GM20431 (cell line): ENCODE measurements around the gene PIK3CD.
"Not testable (repeated sequence)": the region's sequence is repeated elsewhere in the genome, so short reads cannot be mapped to it uniquely, and the experiment has no call there.

Experiments
- in situ Hi-C: fragments of 300-500 bp; cut with MseI, MboI; formaldehyde crosslinking; loops from one replicate; pipeline ENCODE4 v1.15.0; 2020; ENCODE audit warnings: low sequenced_read_pairs; ENCODE audit not compliant: unreplicated experiment

PIK3CD gene

DNA sequence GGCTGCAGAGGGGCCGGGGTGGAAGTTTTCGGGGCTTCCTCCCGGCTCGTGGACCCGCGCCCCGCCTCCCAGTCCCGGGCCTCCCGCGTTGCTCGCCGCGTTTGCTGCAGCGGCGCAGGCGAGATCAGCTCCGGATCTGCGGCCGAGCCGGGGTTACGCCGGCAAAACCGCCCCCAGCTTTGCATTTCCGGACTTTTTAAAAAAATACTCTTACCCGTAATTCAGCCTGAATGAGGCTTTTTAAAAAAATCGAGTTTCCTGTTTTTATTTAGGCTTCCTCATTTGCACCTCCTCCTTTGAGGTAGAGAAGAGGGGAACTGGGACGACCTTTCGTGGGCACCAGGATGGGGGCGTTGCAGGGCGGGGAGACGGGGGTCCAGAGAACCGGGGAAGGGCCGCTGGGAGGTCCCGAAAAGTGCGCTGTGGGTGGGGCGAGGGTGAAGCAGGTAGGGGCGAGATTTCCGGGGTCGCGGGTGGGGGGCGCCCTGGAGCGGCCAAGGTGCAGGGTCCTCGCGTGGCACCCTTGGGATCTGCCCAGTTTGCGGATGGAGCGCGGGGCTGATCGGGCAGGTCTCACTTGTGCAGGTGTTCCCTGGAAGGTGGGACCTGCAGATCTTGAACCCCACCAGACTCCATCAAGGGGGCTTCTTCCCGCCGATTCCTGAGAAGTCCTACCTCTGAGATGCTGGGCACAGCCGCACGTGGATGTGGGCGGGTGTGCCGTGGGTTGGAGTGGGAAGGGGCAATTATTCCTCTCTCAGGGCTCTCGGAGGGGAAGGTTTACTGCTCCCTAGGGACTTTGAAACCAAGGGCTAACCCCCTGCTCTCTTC lies 1.1 kb downstream of the PIK3CD start:
- in situ Hi-C loops, result no loop called here

GRCh38 chr1:9653210-9653490 lies 1.6 kb downstream of the PIK3CD start:
- in situ Hi-C loops, result no loop called here

DNA sequence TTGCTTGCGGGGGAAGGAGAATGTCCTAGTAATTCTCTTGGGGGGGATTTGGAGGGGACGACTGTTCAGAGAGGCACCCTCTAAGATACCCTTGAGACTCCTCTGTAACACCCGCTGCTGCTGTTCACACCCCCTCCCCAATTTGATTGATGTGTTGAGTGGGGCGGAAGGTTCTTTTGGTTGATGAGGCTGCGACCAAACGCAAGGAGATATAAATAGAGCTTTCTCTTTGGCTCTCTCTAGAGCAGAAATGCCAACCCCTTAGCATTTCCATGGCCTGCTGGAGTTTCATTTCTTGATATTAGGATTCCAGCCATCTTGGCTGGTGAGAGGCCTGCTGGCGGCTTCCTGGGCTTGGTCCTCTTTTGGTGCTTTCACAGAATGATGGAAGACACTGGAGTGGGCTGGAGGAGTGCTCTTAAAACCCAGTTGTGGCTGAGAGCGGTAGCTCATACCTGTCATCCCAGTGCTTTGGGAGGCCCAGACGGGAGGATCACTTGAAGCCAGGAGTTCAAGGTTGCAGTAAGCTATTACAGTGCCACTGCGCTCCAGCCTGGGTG lies 2.0 kb downstream of the PIK3CD start:
- in situ Hi-C loops, result no loop called here

DNA sequence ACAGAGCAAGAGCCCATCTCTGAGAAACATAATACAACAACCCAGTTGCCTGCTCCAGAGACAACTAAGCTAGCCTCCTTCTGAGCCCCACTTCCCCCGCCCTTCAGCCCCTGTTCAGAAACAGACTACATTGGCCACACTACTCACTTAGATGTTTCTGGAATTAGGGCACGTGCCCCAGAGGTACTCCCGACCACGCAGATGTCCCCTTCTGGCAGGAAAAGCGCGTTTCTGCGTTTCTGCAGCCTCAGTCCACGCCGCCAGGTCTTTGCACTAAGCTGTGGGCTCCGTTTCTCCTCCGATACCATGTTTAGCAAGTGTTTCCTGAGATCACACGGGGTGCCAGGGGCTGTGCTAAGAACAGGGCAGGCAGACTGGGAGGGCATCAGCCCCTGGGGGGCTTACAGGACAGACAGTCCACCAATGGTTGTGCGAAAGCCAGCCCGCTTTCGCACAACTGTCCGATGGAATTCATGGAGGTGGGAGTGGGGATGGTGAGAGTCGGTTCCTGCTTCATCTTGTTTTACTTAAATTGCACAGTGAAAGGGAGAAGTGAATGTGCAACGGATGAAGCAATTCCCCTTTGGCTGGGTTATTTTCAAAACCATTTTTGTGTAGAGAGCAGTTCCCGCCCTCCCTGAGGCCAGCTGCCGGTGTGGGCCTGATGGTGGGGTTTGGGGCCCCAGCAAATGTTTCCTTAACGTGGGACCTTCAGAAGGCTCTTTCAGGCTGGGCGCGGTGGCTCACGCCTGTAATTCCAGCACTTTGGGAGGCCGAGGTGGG lies 2.7 kb downstream of the PIK3CD start:
- in situ Hi-C loops, result no loop called here

DNA sequence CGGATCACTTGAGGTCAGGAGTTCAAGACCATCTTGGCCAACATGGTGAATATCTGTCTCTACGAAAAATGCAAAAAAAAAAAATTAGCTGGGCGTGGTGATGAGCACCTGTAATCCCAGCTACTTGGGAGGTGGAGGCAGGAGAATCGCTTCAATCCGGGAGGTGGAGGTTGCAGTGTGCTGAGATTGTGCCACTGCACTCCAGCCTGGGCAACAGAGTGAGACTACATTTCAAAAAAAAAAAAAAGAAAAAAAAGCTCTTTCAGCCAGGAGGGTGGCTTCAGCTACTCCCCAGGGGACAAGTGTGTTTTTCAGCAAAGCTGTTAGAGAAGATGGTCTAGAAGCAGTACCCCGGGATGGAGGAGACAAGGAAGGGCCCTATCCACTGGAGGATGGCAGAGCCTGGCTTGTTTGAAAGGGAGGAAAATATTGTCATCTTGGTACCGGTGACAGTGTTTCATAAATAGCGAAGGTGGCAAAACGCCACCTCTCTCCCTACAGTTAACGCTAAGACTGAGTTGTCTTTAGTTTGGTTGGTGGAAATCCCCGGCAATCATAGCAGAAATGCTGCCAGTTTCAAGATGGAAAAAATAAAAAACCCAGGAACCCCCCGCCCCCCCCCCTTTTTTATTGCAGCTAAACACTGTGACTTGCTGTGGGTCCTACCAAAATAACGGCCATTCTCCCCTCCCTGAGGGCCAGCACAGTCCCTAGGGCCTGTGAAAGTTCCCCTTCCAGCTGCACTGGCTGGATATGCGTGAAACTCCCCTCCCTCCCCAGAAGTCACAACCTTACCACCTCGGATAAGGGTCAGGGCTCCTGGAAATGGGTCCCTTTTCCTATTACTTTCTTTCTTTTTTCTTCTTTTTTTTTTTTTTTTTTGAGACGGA lies 3.5 kb downstream of the PIK3CD start:
- in situ Hi-C loops, result no loop called here

- in situ Hi-C loops, result no loop called here
Measured at GRCh38 chr1:9655836-9656235, 4.3 kb downstream of the PIK3CD start.

GRCh38 chr1:9657521-9658032 lies 6.0 kb downstream of the PIK3CD start:
- in situ Hi-C loops, result no loop called here

DNA sequence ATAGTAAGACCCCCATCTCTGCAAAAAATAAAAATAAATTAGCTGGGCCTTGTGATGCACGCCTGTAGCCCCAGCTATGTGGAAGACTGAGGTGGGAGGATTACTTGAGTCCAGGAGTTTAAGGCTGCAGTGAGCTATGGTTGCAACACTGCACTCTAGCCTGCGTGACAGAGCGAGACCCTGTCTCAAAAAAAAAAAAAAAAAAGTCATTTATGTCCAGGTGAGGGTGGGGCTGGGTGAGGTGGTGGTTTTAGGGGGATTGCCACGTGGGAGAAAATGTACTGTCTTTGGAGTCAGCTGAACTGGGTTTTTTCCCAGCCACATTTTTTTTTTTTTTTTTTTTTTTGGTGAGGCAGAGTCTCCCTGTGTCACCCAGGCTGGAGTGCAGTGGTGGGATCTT lies 6.7 kb downstream of the PIK3CD start:
- in situ Hi-C loops, result no loop called here

DNA sequence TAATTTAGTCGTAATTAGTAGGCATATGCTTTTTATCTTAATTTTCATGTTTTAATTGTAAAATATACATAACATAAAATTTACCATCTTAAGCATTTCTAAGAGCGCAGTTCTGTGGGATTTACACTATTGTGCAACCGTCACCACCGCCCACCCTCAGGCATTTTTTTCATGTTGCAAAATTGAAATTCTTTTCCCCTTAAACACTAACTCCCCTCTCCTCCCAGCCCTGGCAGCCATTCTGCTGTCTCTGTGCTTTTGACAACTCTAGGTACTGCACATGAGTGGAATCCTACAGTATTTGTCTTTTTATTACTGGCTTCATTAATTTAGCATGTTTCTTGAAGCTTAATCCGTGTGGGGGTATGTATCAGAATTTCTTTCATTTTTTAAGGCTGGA lies 7.8 kb downstream of the PIK3CD start:
- in situ Hi-C loops, result no loop called here

DNA sequence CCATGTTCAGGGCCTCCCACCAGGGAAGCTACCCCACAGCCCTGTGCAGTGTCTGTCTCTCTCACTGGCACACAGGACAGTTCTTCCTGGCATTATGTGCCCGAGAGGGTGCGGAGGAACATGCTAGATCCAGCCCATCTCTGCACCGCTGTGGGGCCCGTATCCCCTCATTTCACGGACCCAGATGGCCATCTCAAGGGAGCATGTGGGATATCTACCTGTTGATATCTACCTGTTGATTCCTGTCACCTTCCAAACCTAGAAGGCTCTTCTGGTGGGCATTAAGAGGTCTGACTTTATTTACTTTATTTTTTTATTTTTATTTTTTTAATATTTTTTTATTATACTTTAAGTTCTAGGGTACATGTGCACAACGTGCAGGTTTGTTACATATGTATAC lies 11.7 kb downstream of the PIK3CD start:
- in situ Hi-C loops, result no loop called here

- in situ Hi-C loops, result no loop called here
Measured at GRCh38 chr1:9665193-9665592, 13.7 kb downstream of the PIK3CD start.

- in situ Hi-C loops, result no loop called here
Measured at GRCh38 chr1:9668080-9668479, 16.5 kb downstream of the PIK3CD start.

DNA sequence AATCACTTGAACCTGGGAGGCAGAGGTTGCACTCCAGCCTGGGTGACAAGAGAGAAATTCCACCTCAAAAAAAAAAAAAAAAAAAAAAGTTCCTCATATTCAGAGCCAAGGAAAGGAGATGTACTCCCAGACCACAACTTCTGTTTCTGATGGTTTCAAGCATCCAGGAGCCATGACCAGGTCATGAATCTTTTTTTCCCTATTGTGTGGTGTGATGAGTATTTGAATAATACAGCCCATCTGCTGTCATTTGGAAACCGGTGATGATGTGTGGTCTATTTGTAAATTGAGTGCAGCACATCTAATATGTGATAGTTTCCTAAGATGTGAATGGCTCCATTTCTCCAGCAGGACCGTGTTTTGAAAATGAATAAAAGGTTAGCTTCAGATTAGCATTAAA lies 18.6 kb downstream of the PIK3CD start:
- in situ Hi-C loops, result no loop called here

- in situ Hi-C loops, result no loop called here
Measured at GRCh38 chr1:9671377-9672140, 20.0 kb downstream of the PIK3CD start.

- in situ Hi-C loops, result no loop called here
Measured at GRCh38 chr1:9672444-9672843, 20.9 kb downstream of the PIK3CD start.

DNA sequence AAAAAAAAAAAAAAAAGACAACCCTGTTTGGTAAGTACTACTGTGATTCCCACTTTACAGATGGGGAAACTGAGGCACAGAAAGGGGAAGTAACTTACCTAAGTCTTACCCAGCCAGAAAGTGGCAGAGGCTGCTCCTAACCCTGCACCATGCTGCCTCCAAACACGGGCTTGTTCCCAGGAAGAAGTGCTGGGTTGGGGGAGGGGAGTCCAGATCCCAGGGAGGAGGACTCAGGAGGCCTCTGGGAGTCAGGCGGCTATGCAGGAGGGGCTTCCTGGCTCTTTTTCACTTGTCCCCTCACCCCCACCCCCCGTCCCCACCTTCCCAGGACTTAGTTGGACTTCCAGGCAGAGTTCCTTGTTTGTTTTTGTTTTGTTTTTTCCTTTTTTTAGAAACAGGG lies 23.9 kb downstream of the PIK3CD start:
- in situ Hi-C loops, result no loop called here

DNA sequence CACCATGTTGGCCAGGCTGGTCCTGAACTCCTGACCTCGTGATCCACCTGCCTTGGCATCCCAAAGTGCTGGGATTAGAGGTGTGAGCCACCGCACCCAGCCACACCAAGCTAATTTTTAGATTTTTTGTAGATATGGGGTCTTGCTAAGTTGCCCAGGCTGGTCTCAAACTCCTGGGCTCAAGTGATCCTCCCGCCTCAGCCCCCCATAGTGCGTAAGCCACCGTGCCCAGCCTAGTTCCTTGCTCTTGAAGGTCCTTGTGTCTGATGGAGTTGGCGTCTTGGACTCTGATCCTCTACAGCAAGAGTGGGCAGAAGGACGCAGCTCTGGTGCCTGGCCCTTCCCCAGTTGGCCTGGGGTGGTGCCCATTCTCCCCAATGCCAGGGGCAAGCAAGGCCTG lies 24.6 kb downstream of the PIK3CD start:
- in situ Hi-C loops, result not testable (repeated sequence)

GRCh38 chr1:9676815-9677393 lies 25.4 kb downstream of the PIK3CD start:
- in situ Hi-C loops, result no loop called here

DNA sequence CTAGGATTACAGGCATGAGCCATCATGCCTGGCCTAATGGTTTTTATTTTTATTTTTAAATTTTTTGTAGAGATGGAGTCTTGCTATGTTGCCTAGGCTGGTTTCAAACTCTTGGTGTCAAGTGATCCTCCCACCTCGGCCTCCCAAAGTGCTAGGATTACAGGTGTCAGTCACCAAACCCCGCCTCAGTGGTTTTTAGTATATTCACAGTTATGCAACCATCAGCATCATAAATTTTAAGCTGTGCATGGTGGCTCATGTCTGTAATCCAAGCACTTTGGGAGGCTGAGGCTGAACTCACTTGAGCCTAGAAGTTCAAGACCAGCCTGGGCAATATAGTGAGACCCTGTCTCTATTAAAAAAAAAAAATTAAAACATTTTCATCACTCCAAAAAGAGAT lies 28.6 kb downstream of the PIK3CD start:
- in situ Hi-C loops, result no loop called here
